Neural progenitor cell (in vitro differentiated cells): ENCODE measurements around the gene TNIP1. TPM values are rescaled to one million over a fixed set of nuclear protein-coding genes. Genes with fewer than 3 reads are reported as not detected.

ENCODE experiments used
- DNase-seq: peaks from one replicate; pipeline ENCODE4 v3.0.0-alpha.2; 2016; ENCODE audit warnings: low spot score
- H2AFZ ChIP-seq: fragments of 200-600 bp; sonication (generic); replicated peaks from 2 replicates; pipeline ENCODE4 v1.6.1; 2016; ENCODE audit warnings: antibody characterized with exemption
- H3F3A ChIP-seq: fragments of 200-600 bp; sonication (generic); 2 replicates; pipeline ENCODE4 v1.6.1; 2016; ENCODE audit warnings: antibody characterized with exemption, low read depth
- H3K27ac ChIP-seq: fragments of 200-600 bp; sonication (generic); 2 replicates; pipeline ENCODE4 v1.5.1; 2016; ENCODE audit warnings: mild to moderate bottlenecking
- H3K27me3 ChIP-seq: fragments of 200-600 bp; sonication (generic); 2 replicates; pipeline ENCODE4 v1.6.1; 2016; ENCODE audit warnings: mild to moderate bottlenecking, moderate library complexity
- H3K36me3 ChIP-seq: fragments of 200-600 bp; sonication (generic); 2 replicates; pipeline ENCODE4 v1.5.1; 2016
- H3K4me1 ChIP-seq: fragments of 200-600 bp; sonication (generic); 2 replicates; pipeline ENCODE4 v1.6.1; 2016; ENCODE audit warnings: mixed run types
- H3K4me2 ChIP-seq: fragments of 200-600 bp; sonication (generic); 2 replicates; pipeline ENCODE4 v1.6.1; 2016
- H3K4me3 ChIP-seq: fragments of 200-600 bp; sonication (generic); 2 replicates; pipeline ENCODE4 v1.5.1; 2016
- H3K79me2 ChIP-seq: fragments of 200-600 bp; sonication (generic); 2 replicates; pipeline ENCODE4 v1.6.1; 2016; ENCODE audit warnings: low read depth
- H3K9ac ChIP-seq: fragments of 200-600 bp; sonication (generic); 2 replicates; pipeline ENCODE4 v1.6.1; 2016
- H3K9me3 ChIP-seq: fragments of 200-600 bp; sonication (generic); 2 replicates; pipeline ENCODE4 v1.5.1; 2016; ENCODE audit warnings: low read depth
- H4K20me1 ChIP-seq: fragments of 200-600 bp; sonication (generic); 2 replicates; pipeline ENCODE4 v1.6.1; 2016; ENCODE audit warnings: low read depth
- H3K27ac Mint-ChIP-seq: 3 replicates; pipeline ENCODE4 v1.8.0; 2021; ENCODE audit warnings: mixed read lengths
- H3K27me3 Mint-ChIP-seq: 2 replicates; pipeline ENCODE4 v1.8.0; 2022; ENCODE audit warnings: low read depth, mild to moderate bottlenecking, inconsistent platforms, moderate library complexity, mixed read lengths; ENCODE audit not compliant: insufficient read depth
- H3K36me3 Mint-ChIP-seq: 3 replicates; pipeline ENCODE4 v1.8.0; 2021; ENCODE audit warnings: mixed read lengths
- H3K4me1 Mint-ChIP-seq: 3 replicates; pipeline ENCODE4 v1.8.0; 2021; ENCODE audit warnings: mixed read lengths
- H3K4me3 Mint-ChIP-seq: 3 replicates; pipeline ENCODE4 v1.8.0; 2021; ENCODE audit warnings: mild to moderate bottlenecking, moderate library complexity, mixed read lengths
- H3K9me3 Mint-ChIP-seq: 3 replicates; pipeline ENCODE4 v1.8.0; 2020; ENCODE audit warnings: mixed read lengths
- CTCF ChIP-seq: fragments of 200-600 bp; sonication (generic); IDR thresholded peaks from 2 replicates; pipeline ENCODE4 v1.5.1; 2017; ENCODE audit warnings: antibody characterized with exemption, mild to moderate bottlenecking
- EZH2 ChIP-seq: fragments of 200-600 bp; sonication (generic); IDR thresholded peaks from 2 replicates; pipeline ENCODE4 v1.6.1; 2017; ENCODE audit warnings: antibody characterized with exemption, mild to moderate bottlenecking, moderate library complexity
- EZH2phosphoT487 ChIP-seq: fragments of 200-600 bp; sonication (generic); IDR thresholded peaks from 2 replicates; pipeline ENCODE4 v1.6.1; 2017; ENCODE audit warnings: antibody characterized with exemption
- total RNA-seq: library from RNA; depleted of rRNA; stranded (reverse); fragments of >200 nt; gene quantifications from 2 replicates; pipeline ENCODE4 v1.2.3, GENCODE V29; 2015; ENCODE audit warnings: low replicate concordance

The TNIP1 gene
- total RNA-seq, 1 donor from 2014 or later = 33.5 TPM

GRCh38 chr5:151002250-151002649 lies 78.6 kb downstream of the TNIP1 start:
- Mint-ChIP-seq H3K27me3 (peaks cover 4% of the 10 kb centered on the region), H3K27ac (no peak overlapping the region), H3K4me1 (peaks cover 16% of the 10 kb centered on the region), H3K36me3 (no peaks in the 10 kb centered on the region), H3K4me3 (no peak overlapping the region), H3K9me3 (no peaks in the 10 kb centered on the region)
- no peak overlapping the region for H3K4me3 ChIP-seq
- H3F3A ChIP-seq = no peaks in the 10 kb centered on the region
- no peak overlapping the region for H2AFZ ChIP-seq
- no peak overlapping the region for H3K9ac ChIP-seq
- no peaks in the 10 kb centered on the region for H3K9me3 ChIP-seq
- H3K4me1 ChIP-seq = peaks cover 4% of the 10 kb centered on the region
- H3K27me3 ChIP-seq = no peaks in the 10 kb centered on the region
- peak; percentile 46 for DNase-seq
- H3K36me3 ChIP-seq = no peaks in the 10 kb centered on the region
- peak; percentile 62 for TF ChIP-seq CTCF
- TF ChIP-seq EZH2 = no peak
- TF ChIP-seq EZH2phosphoT487 = no peak
- no peaks in the 10 kb centered on the region for H3K79me2 ChIP-seq
- no peak overlapping the region for H3K27ac ChIP-seq
- H4K20me1 ChIP-seq = no peaks in the 10 kb centered on the region
- H3K4me2 ChIP-seq = no peak overlapping the region

- H3K27me3 Mint-ChIP-seq = peaks cover 4% of the 10 kb centered on the region
- no peak overlapping the region for H3K27ac Mint-ChIP-seq
- TF ChIP-seq EZH2phosphoT487 = no peak
- TF ChIP-seq CTCF = no peak
- TF ChIP-seq EZH2 = no peak
- no peak overlapping the region for H3K4me3 ChIP-seq
- no peak overlapping the region for H3K27ac ChIP-seq
- no peaks in the 10 kb centered on the region for H4K20me1 ChIP-seq
- H3K4me1 ChIP-seq = peaks cover 4% of the 10 kb centered on the region
- no peaks in the 10 kb centered on the region for H3K27me3 ChIP-seq
- H3K79me2 ChIP-seq = no peaks in the 10 kb centered on the region
- no peak overlapping the region for H3K4me2 ChIP-seq
- DNase-seq = no peak
- H2AFZ ChIP-seq = no peak overlapping the region
- H3K9ac ChIP-seq = no peak overlapping the region
- H3K36me3 ChIP-seq = no peaks in the 10 kb centered on the region
- H3K4me3 Mint-ChIP-seq = no peak overlapping the region
- no peaks in the 10 kb centered on the region for H3K9me3 ChIP-seq
- peaks cover 16% of the 10 kb centered on the region for H3K4me1 Mint-ChIP-seq
- H3F3A ChIP-seq = no peaks in the 10 kb centered on the region
- H3K9me3 Mint-ChIP-seq = no peaks in the 10 kb centered on the region
- H3K36me3 Mint-ChIP-seq = no peaks in the 10 kb centered on the region
Measured at GRCh38 chr5:151001436-151001835, 79.4 kb downstream of the TNIP1 start.

GRCh38 chr5:150999704-151000442 lies 81.0 kb downstream of the TNIP1 start:
- no peak for TF ChIP-seq EZH2phosphoT487
- no peak for TF ChIP-seq EZH2
- no peak for TF ChIP-seq CTCF
- H3K27ac ChIP-seq = no peak overlapping the region
- no peaks in the 10 kb centered on the region for H4K20me1 ChIP-seq
- no peak overlapping the region for H3K4me2 ChIP-seq
- H3K27me3 ChIP-seq = no peaks in the 10 kb centered on the region
- no peak overlapping the region for H3K9ac ChIP-seq
- no peaks in the 10 kb centered on the region for H3K79me2 ChIP-seq
- Mint-ChIP-seq H3K36me3 (no peaks in the 10 kb centered on the region), H3K9me3 (no peaks in the 10 kb centered on the region), H3K27me3 (peaks cover 4% of the 10 kb centered on the region), H3K27ac (no peak overlapping the region), H3K4me1 (peaks cover 8% of the 10 kb centered on the region), H3K4me3 (no peak overlapping the region)
- no peak overlapping the region for H3K4me3 ChIP-seq
- H3F3A ChIP-seq = no peaks in the 10 kb centered on the region
- H3K4me1 ChIP-seq = peaks cover 4% of the 10 kb centered on the region
- H3K9me3 ChIP-seq = no peaks in the 10 kb centered on the region
- no peak overlapping the region for H2AFZ ChIP-seq
- no peak for DNase-seq
- no peaks in the 10 kb centered on the region for H3K36me3 ChIP-seq
